Bronchial epithelial cell (primary cell): Measurements from ENCODE around the gene TNS3. TPM values are rescaled to one million over a fixed set of nuclear protein-coding genes. Genes with fewer than 3 reads are reported as not detected.

ENCODE experiments used
- DNase-seq: peaks from one replicate; pipeline ENCODE4 v3.0.0-alpha.2; 2010; ENCODE audit warnings: low read depth
- FAIRE-seq: peaks from 2 replicates; lab custom pipeline; 2011; peaks lifted over from hg19 to GRCh38; lab: Jason Lieb, UNC
- H3K27me3 ChIP-seq: 2 replicates; pipeline ENCODE4 v1.5.1; 2011; ENCODE audit warnings: low read length; ENCODE audit not compliant: control insufficient read depth, insufficient read depth
- H3K36me3 ChIP-seq: 2 replicates; pipeline ENCODE4 v1.5.1; 2011; ENCODE audit warnings: low read length; ENCODE audit not compliant: control insufficient read depth, insufficient read depth
- H3K4me3 ChIP-seq: 2 replicates; pipeline ENCODE4 v1.5.1; 2011; ENCODE audit warnings: mild to moderate bottlenecking, low read depth, low read length, control low read depth
- CTCF ChIP-seq: IDR thresholded peaks from 2 replicates; pipeline ENCODE4 v1.5.1; 2011; ENCODE audit warnings: mild to moderate bottlenecking, moderate library complexity, low read length, control low read depth, inconsistent platforms; ENCODE audit not compliant: insufficient read depth, severe bottlenecking
- total RNA-seq: library from RNA; depleted of rRNA; stranded (reverse); fragments of >200 nt; gene quantifications from 2 replicates; pipeline ENCODE4 v1.2.1, GENCODE V29; 2014

Gene TNS3
- total RNA-seq, 1 donor from 2014 or later, result 2.6 TPM

- Histone ChIP-seq H3K4me3 (no peak overlapping the region), H3K36me3 (peaks cover 3% of the 10 kb centered on the region), H3K27me3 (no peaks in the 10 kb centered on the region)
- DNase-seq (no peak), FAIRE-seq (peak; percentile 23)
- no peak for TF ChIP-seq CTCF
Measured at GRCh38 chr7:47563521-47563920, 18.4 kb downstream of the TNS3 start.

DNA sequence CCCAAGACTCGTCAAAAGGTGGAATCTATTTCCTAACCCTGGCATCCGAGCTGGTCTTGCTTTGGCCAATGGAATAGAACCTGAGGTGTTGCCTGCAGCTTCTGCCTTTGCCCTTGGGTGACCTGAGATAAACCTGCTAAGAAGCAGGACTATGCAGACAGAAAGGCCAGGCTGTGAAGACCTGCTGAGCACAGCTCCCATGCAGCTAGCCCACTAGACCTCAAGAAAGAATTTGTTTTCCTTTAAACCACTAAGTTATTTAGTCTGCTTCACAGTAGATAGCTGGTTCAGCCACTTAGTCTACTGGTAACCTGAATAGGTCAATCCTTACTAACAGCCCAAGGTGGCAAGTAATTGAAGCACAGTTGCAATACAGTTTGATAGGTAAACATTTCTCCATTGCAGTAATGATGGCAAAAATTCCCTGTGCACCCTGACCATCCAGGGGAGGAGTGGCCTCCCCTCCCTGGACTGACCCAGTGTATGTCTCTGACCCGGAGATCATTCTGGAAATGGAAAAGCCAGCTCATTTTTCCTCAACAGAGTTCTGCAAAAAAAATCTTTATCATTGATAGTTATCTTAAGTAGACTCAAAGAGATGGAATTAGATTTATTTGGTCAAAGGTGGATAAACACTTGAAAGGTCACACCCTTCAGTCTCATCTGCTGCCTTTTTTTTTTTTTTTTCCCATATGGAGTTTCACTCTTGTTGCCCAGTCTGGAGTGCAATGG is 20.0 kb downstream of the TNS3 start:
- H3K4me3 ChIP-seq, result no peak overlapping the region
- H3K27me3 ChIP-seq, result no peaks in the 10 kb centered on the region
- DNase-seq (no peak), FAIRE-seq (no peak)
- TF ChIP-seq CTCF, result no peak
- H3K36me3 ChIP-seq, result no peaks in the 10 kb centered on the region

DNA sequence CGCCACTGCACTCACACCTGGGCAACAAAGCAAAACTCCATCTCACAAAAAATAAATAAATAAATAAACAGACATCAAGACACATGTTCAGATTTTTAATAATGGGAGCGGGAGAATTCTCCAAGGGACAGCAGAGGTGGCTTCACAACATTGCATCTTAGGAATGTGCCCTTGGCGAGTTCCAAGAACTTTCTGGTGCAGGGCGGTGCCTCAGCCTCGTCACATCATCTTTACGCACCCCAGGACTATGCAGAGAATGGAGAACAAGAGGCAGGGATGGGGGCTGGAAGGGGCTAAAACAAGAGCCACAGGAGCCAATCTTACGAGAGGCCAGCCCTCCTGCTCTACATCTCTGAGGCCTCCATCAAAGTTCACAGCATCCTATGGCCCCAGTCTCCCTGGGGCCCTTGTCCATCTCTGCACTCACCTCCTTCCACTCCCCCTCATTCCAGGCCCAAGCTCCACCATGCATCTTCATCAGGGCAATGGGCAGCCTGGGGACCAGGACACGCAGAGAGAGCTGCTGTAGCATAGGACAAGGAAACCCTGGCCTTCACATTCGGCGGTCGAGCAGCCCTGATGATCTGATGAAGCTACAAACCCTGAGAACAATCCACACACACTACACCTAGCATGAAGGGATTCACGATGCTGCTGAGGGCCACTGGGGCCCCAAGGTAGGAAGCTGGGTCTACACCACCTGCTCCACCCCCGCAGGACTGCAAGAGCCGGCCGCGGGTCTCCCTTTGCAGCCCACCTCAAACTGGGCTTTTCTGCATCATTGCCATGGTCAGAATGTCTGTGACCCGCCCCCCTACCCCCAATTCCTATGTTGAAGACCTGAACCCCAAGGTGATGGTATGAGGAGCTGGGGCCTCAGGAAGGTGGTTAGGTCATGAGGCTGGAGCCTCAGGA is 22.3 kb downstream of the TNS3 start:
- no peak for TF ChIP-seq CTCF
- no peaks in the 10 kb centered on the region for H3K36me3 ChIP-seq
- H3K27me3 ChIP-seq, result no peaks in the 10 kb centered on the region
- H3K4me3 ChIP-seq, result no peak overlapping the region
- FAIRE-seq (no peak), DNase-seq (no peak)

GRCh38 chr7:47557694-47558670 is 23.9 kb downstream of the TNS3 start:
- peak; percentile 97 for DNase-seq
- Histone ChIP-seq H3K36me3 (no peaks in the 10 kb centered on the region), H3K4me3 (no peak overlapping the region), H3K27me3 (no peaks in the 10 kb centered on the region)
- peak; percentile 32 for FAIRE-seq
- peak; percentile 1 for TF ChIP-seq CTCF

- no peak for TF ChIP-seq CTCF
- FAIRE-seq, result no peak
- no peaks in the 10 kb centered on the region for H3K36me3 ChIP-seq
- H3K27me3 ChIP-seq, result no peaks in the 10 kb centered on the region
- no peak overlapping the region for H3K4me3 ChIP-seq
- no peak for DNase-seq
Measured at GRCh38 chr7:47557317-47557693, 24.6 kb downstream of the TNS3 start.
